ENCODE measurements around the gene PKNOX2.

GRCh38 chr11:125379981-125380380, 215.4 kb downstream of the PKNOX2 start:
- TF ChIP-seq ZBTB33 (IDR thresholded peaks at IDR 0.05) (no peak), YY1 (IDR thresholded peaks at IDR 0.05) (no peak), MAX (IDR thresholded peaks at IDR 0.05) (no peak), CTCF (IDR thresholded peaks at IDR 0.05; ENCODE audit: low read depth, low read length, missing input control) (no peak), JUND (IDR thresholded peaks at IDR 0.05) (no peak), TAF1 (conservative IDR thresholded peaks at IDR 0.05) (no peak), RAD21 (IDR thresholded peaks at IDR 0.05) (no peak), SP1 (IDR thresholded peaks at IDR 0.05) (no peak), RXRA (IDR thresholded peaks at IDR 0.05) (no peak), EGR1 (IDR thresholded peaks at IDR 0.05; ENCODE audit: low read depth in 2 of 2) (no peak), REST (IDR thresholded peaks at IDR 0.05) (no peak), NR2F2 (IDR thresholded peaks at IDR 0.05) (no peak), GABPA (IDR thresholded peaks at IDR 0.05 in 1 of 2, conservative IDR thresholded peaks at IDR 0.05 in 1 of 2) (no peak)
